Esophagus squamous epithelium (tissue), 5 donors: Measurements from ENCODE around the gene JAZF1. TPM values are rescaled to one million over a fixed set of nuclear protein-coding genes. Genes with fewer than 3 reads are reported as not detected.

Experiments
- DNase-seq: peaks from one replicate; lab custom pipeline; 2025; lab: John Stamatoyannopoulos, UW
- H3K27ac ChIP-seq, 4 donors: fragments of 200-600 bp; sonication (generic); one replicate each; pipeline ENCODE4 v1.5.1; 2016 to 2019; ENCODE audit warnings: mild to moderate bottlenecking in 1 of 4
- H3K27me3 ChIP-seq, 4 donors: fragments of 200-600 bp; sonication (generic); 1 replicate in 3 of 4; 2 replicates in 1 of 4; pipeline versions ENCODE4 v1.5.1 to v1.6.0; 2017 to 2021; ENCODE audit warnings: antibody characterized with exemption in 1 of 4
- H3K36me3 ChIP-seq, 3 donors: fragments of 200-600 bp; sonication (generic); one replicate each; pipeline ENCODE4 v1.5.1; 2016 to 2019
- H3K4me1 ChIP-seq, 3 donors: fragments of 200-600 bp; sonication (generic); one replicate each; pipeline ENCODE4 v1.5.1; 2017 to 2019
- H3K4me3 ChIP-seq, 4 donors: fragments of 200-600 bp; sonication (generic); 1 replicate in 3 of 4; 2 replicates in 1 of 4; pipeline ENCODE4 v1.5.1; 2016 to 2019; ENCODE audit warnings: mild to moderate bottlenecking in 2 of 4, moderate library complexity in 1 of 4
- H3K9me3 ChIP-seq, 3 donors: fragments of 200-600 bp; sonication (generic); one replicate each; pipeline ENCODE4 v1.5.1; 2016 to 2019
- CTCF ChIP-seq, 6 experiments: fragments of 450-650 bp in 4 of 6; fragments of 200-600 bp in 2 of 6; sonication (generic) in 2 of 6; IDR thresholded peaks; one replicate each; pipeline ENCODE4 v1.5.1; 2016 to 2019; ENCODE audit warnings: antibody characterized with exemption in 6 of 6, mild to moderate bottlenecking in 4 of 6, moderate library complexity in 4 of 6
- POLR2A ChIP-seq, 4 donors: fragments of 450-650 bp; IDR thresholded peaks; one replicate each; pipeline ENCODE4 v1.6.1; 2017; ENCODE audit warnings: antibody characterized with exemption in 4 of 4, mild to moderate bottlenecking in 4 of 4, moderate library complexity in 3 of 4
- WGBS, 2 donors: methylation state at CpG; one replicate each; pipeline ENCODE4 v1.1.5; 2018; 5-methylcytosine and 5-hydroxymethylcytosine counted together
- intact Hi-C: fragments of 100-400 bp; cut with DNase I; formaldehyde crosslinking; loops from one replicate; pipeline ENCODE4 v1.15.0; 2022
- total RNA-seq, 4 donors: library from RNA; depleted of rRNA; stranded (reverse); fragments of >200 nt; gene quantifications; one replicate each; pipeline ENCODE4 v1.1.0, GENCODE V29; 2016
- donor health status: DM: yes; HTN: yes; CAD: no.

JAZF1 gene
- total RNA-seq, 4 donors from 2014 or later: 1.3 to 8.6 (median 2.0) TPM

GRCh38 chr7:27969346-27969745 is 211.2 kb downstream of the JAZF1 start:
- Histone ChIP-seq H3K4me1 (no peaks in the 10 kb centered on the region), H3K27ac (no peak overlapping the region), H3K36me3 (no peaks in the 10 kb centered on the region), H3K27me3 (no peaks in the 10 kb centered on the region), H3K9me3 (no peaks in the 10 kb centered on the region), H3K4me3 (no peak overlapping the region)
- intact Hi-C loops: no loop called here
- DNase-seq: no peak
- TF ChIP-seq CTCF (IDR thresholded peaks at IDR 0.05): no peak
- no peak for TF ChIP-seq POLR2A (IDR thresholded peaks at IDR 0.05)
- WGBS, 2 donors: 87 to 93% methylated on average over 6 of the region's 6 CpGs

- no peak overlapping the region for H3K4me3 ChIP-seq
- intact Hi-C loops: no loop called here
- H3K4me1 ChIP-seq: no peaks in the 10 kb centered on the region
- TF ChIP-seq POLR2A (IDR thresholded peaks at IDR 0.05) (no peak), CTCF (IDR thresholded peaks at IDR 0.05) (no peak)
- H3K27me3 ChIP-seq: no peaks in the 10 kb centered on the region
- DNase-seq: no peak
- no peaks in the 10 kb centered on the region for H3K36me3 ChIP-seq
- WGBS, 2 donors: 90 to 91% methylated on average over 1 of the region's 1 CpG
- H3K9me3 ChIP-seq: no peaks in the 10 kb centered on the region
- H3K27ac ChIP-seq: no peak overlapping the region
These were observed 213.0 kb downstream of the JAZF1 start for GRCh38 chr7:27967639-27968038.

- no peaks in the 10 kb centered on the region for H3K36me3 ChIP-seq
- intact Hi-C loops: no loop called here
- H3K27me3 ChIP-seq: no peaks in the 10 kb centered on the region
- DNase-seq: no peak
- no peaks in the 10 kb centered on the region for H3K9me3 ChIP-seq
- no peak overlapping the region for H3K27ac ChIP-seq
- TF ChIP-seq POLR2A (IDR thresholded peaks at IDR 0.05): no peak
- TF ChIP-seq CTCF (IDR thresholded peaks at IDR 0.05): no peak
- H3K4me1 ChIP-seq: no peaks in the 10 kb centered on the region
- 54 to 64% methylated on average over 3 of the region's 3 CpGs for WGBS, 2 donors
- no peak overlapping the region for H3K4me3 ChIP-seq
These were observed 214.3 kb downstream of the JAZF1 start for GRCh38 chr7:27966219-27966780.

- no peak overlapping the region for H3K27ac ChIP-seq
- intact Hi-C loops: no loop called here
- H3K9me3 ChIP-seq: no peaks in the 10 kb centered on the region
- WGBS, 2 donors: 65 to 69% methylated on average over 2 of the region's 2 CpGs
- TF ChIP-seq POLR2A (IDR thresholded peaks at IDR 0.05) (no peak), CTCF (IDR thresholded peaks at IDR 0.05) (no peak)
- no peak overlapping the region for H3K4me3 ChIP-seq
- no peaks in the 10 kb centered on the region for H3K4me1 ChIP-seq
- no peak for DNase-seq
- H3K36me3 ChIP-seq: no peaks in the 10 kb centered on the region
- no peaks in the 10 kb centered on the region for H3K27me3 ChIP-seq
These were observed 214.9 kb downstream of the JAZF1 start for GRCh38 chr7:27965650-27966049.

- intact Hi-C loops: no loop called here
- no peaks in the 10 kb centered on the region for H3K9me3 ChIP-seq
- no peaks in the 10 kb centered on the region for H3K36me3 ChIP-seq
- no peaks in the 10 kb centered on the region for H3K27me3 ChIP-seq
- no peaks in the 10 kb centered on the region for H3K4me1 ChIP-seq
- no peak overlapping the region for H3K4me3 ChIP-seq
- TF ChIP-seq CTCF (IDR thresholded peaks at IDR 0.05) (no peak), POLR2A (IDR thresholded peaks at IDR 0.05) (no peak)
- WGBS, 2 donors: 93% methylated on average over 3 of the region's 3 CpGs
- DNase-seq: no peak
- H3K27ac ChIP-seq: no peak overlapping the region
These were observed 215.8 kb downstream of the JAZF1 start for GRCh38 chr7:27964820-27965219.
